GM12878 (cell line): Measurements from ENCODE around the gene RNF115. TPM values are rescaled to one million over a fixed set of nuclear protein-coding genes. Genes with fewer than 3 reads are reported as not detected.

Source experiments
- ATAC-seq: fragments of 200-7000 bp; cut with Tn5 transposase; 3 replicates; pipeline ENCODE4 v1.9.1; 2020; ENCODE audit warnings: mild to moderate bottlenecking, moderate library complexity
- BruUV-seq: library from RNA; stranded (reverse); fragments of 400-500 nt; replicated peaks from 2 replicates; lab custom pipeline; 2021; lab: Mats Ljungman, UMichigan
- CTCF ChIA-PET: fragments of 300-600 bp; sonication (Branson Sonifier 250); formaldehyde crosslinking; extraction: SDS; loops from one replicate; lab custom pipeline; 2021; ENCODE audit warnings: inconsistent platforms; lab: Yijun Ruan, JAX
- POLR2A ChIA-PET: fragments of 350-600 bp; formaldehyde crosslinking; extraction: SDS; loops from one replicate; lab custom pipeline; 2021; ENCODE audit warnings: inconsistent platforms; lab: Charles Lee
- RAD21 ChIA-PET: fragments of 300-600 bp; sonication (Branson Sonifier 250); formaldehyde crosslinking; loops from one replicate; lab custom pipeline; 2023; ENCODE audit warnings: antibody characterized with exemption; ENCODE audit not compliant: unreplicated experiment; lab: Charles Lee
- SMC1A ChIA-PET: fragments of 300-600 bp; sonication (Branson Sonifier 250); formaldehyde crosslinking; loops from one replicate; lab custom pipeline; 2023; ENCODE audit not compliant: unreplicated experiment, uncharacterized antibody; lab: Charles Lee
- DNase-seq: peaks from one replicate; pipeline ENCODE4 v3.0.0-alpha.2; 2011; ENCODE audit warnings: low read depth, low spot score
- FAIRE-seq: peaks from 3 replicates; lab custom pipeline; 2011; peaks lifted over from hg19 to GRCh38; lab: Jason Lieb, UNC
- H2AFZ ChIP-seq: 2 replicates; pipeline ENCODE4 v1.6.0; 2011; ENCODE audit warnings: low read depth, low read length, control low read depth; ENCODE audit not compliant: control insufficient read depth
- H3K27ac ChIP-seq: 2 replicates; pipeline ENCODE4 v1.5.1; 2011; ENCODE audit warnings: control low read depth; ENCODE audit not compliant: control insufficient read depth, insufficient read depth
- H3K27me3 ChIP-seq, 2 experiments: replicated peaks in 1 of 2; 2 replicates each; pipeline versions ENCODE4 v1.6.0 to v1.6.1; 2011; ENCODE audit warnings: low read length in 1 of 2; ENCODE audit not compliant: control insufficient read depth in 2 of 2, insufficient read depth in 2 of 2
- H3K36me3 ChIP-seq, 2 experiments: 2 replicates each; pipeline ENCODE4 v1.5.1; 2011; ENCODE audit warnings: low read length in 1 of 2; ENCODE audit not compliant: control insufficient read depth in 2 of 2, insufficient read depth in 2 of 2
- H3K4me1 ChIP-seq: 2 replicates; pipeline ENCODE4 v1.6.1; 2011; ENCODE audit warnings: mild to moderate bottlenecking, low read length, moderate library complexity, mixed read lengths; ENCODE audit not compliant: control insufficient read depth, insufficient read depth
- H3K4me2 ChIP-seq: 2 replicates; pipeline ENCODE4 v1.6.0; 2011; ENCODE audit warnings: control low read depth; ENCODE audit not compliant: control insufficient read depth, insufficient read depth
- H3K4me3 ChIP-seq: fragments of 200-600 bp; sonication (generic); 2 replicates; pipeline ENCODE4 v1.5.1; 2016
- H3K79me2 ChIP-seq: 2 replicates; pipeline ENCODE4 v1.6.0; 2011; ENCODE audit warnings: low read length; ENCODE audit not compliant: control insufficient read depth, insufficient read depth
- H3K9ac ChIP-seq: 2 replicates; pipeline ENCODE4 v1.8.0; 2011; ENCODE audit warnings: low read length, control low read depth, mixed read lengths; ENCODE audit not compliant: control insufficient read depth, insufficient read depth
- H3K9me3 ChIP-seq: replicated peaks from 3 replicates; pipeline ENCODE4 v1.5.1; 2011; ENCODE audit warnings: mild to moderate bottlenecking, low read length; ENCODE audit not compliant: control insufficient read depth, insufficient read depth
- H4K20me1 ChIP-seq: 2 replicates; pipeline ENCODE4 v1.6.0; 2011; ENCODE audit not compliant: control insufficient read depth, insufficient read depth
- DPF2 ChIP-seq: fragments of 450-650 bp; IDR thresholded peaks from 2 replicates; pipeline ENCODE4 v1.6.1; 2017; ENCODE audit warnings: mild to moderate bottlenecking
- IKZF2 ChIP-seq, 2 experiments: fragments of 450-650 bp; IDR thresholded peaks; 2 replicates each; pipeline ENCODE4 v1.6.1; 2017; ENCODE audit warnings: mild to moderate bottlenecking in 2 of 2, moderate library complexity in 2 of 2
- PML ChIP-seq: IDR thresholded peaks from 2 replicates; pipeline ENCODE4 v1.6.1; 2012; ENCODE audit warnings: low read length, inconsistent platforms
- POLR2A ChIP-seq: IDR thresholded peaks from 2 replicates; pipeline ENCODE4 v1.6.1; 2011; ENCODE audit warnings: low read depth, mild to moderate bottlenecking, low read length
- RAD21 ChIP-seq: IDR thresholded peaks from 2 replicates; pipeline ENCODE4 v1.6.1; 2011; ENCODE audit warnings: mild to moderate bottlenecking, low read depth, low read length, moderate library complexity; ENCODE audit not compliant: insufficient read depth
- SPI1 ChIP-seq: IDR thresholded peaks from 2 replicates; pipeline ENCODE4 v1.6.1; 2011; ENCODE audit warnings: low read depth, mild to moderate bottlenecking, low read length, moderate library complexity, borderline replicate concordance; ENCODE audit not compliant: insufficient read depth
- STAT1 ChIP-seq: fragments of 450-650 bp; conservative IDR thresholded peaks from 2 replicates; pipeline ENCODE4 v1.6.1; 2014; ENCODE audit warnings: antibody characterized with exemption, mild to moderate bottlenecking
- STAT3 ChIP-seq: IDR thresholded peaks from 2 replicates; pipeline ENCODE4 v1.6.1; 2011; ENCODE audit warnings: low read depth, low read length, improper control_type of control experiment
- WGBS: methylation state at CpG from one replicate; pipeline ENCODE4 v1.1.6; 2016; ENCODE audit warnings: low lambda C conversion rate; ENCODE audit not compliant: insufficient replicate concordance, insufficient coverage; ENCODE audit errors: missing lambda C conversion rate; 5-methylcytosine and 5-hydroxymethylcytosine counted together
- in situ Hi-C: fragments of 300-500 bp; cut with MboI; formaldehyde crosslinking; loops from 9 replicates; pipeline ENCODE4 v1.14.3; 2018; ENCODE audit warnings: mixed read lengths
- intact Hi-C: fragments of 100-400 bp; cut with micrococcal nuclease; formaldehyde crosslinking; loops from one replicate; pipeline ENCODE4 v1.14.2; 2022; ENCODE audit not compliant: unreplicated experiment
- polyA plus RNA-seq, 11 experiments: library from polyadenylated mRNA; depleted of rRNA in 4 of 11; unstranded in 6 of 11; stranded (reverse) in 5 of 11; fragments of >200 nt; fragmentation: Nextera tagmentation in 4 of 11; fragmentation: Illumina TruSeq in 1 of 11; extraction: Ambion mirVana in 4 of 11; extraction: Trizol in 1 of 11; gene quantifications; 1 replicate in 1 of 11; 2 replicates in 10 of 11; pipeline versions ENCODE4 v1.2.1 to v1.2.3, GENCODE V29; 2011 to 2016; ENCODE audit warnings: inconsistent platforms in 2 of 11, missing spikeins in 2 of 11, low read depth in 1 of 11
- total RNA-seq, 4 experiments: library from RNA; depleted of rRNA in 3 of 4; stranded (reverse); fragments of >200 nt in 3 of 4; fragmentation: Illumina TruSeq in 1 of 4; extraction: Trizol in 1 of 4; gene quantifications; 2 replicates each; pipeline versions ENCODE4 v1.2.1 to v1.2.3, GENCODE V29; 2013 to 2021
- TF ChIP-seq, protein P1 (sequence below): IDR thresholded peaks from 2 replicates; pipeline ENCODE4 v1.6.1; 2012; ENCODE audit warnings: improper control_type of control experiment, low read depth, low read length; ENCODE audit not compliant: insufficient replicate concordance
- TF ChIP-seq, protein P2 (sequence below): IDR thresholded peaks from 2 replicates; pipeline ENCODE4 v1.6.1; 2011; ENCODE audit warnings: low read depth, mild to moderate bottlenecking, low read length, moderate library complexity, borderline replicate concordance; ENCODE audit errors: extremely low read depth
- TF ChIP-seq, protein P3 (sequence below): fragments of 450-650 bp; IDR thresholded peaks from 2 replicates; pipeline ENCODE4 v1.6.1; 2018; ENCODE audit warnings: mild to moderate bottlenecking, low read depth, moderate library complexity; ENCODE audit not compliant: partially characterized antibody
- TF ChIP-seq, protein P4 (sequence below): IDR thresholded peaks from 2 replicates; pipeline ENCODE4 v1.6.1; 2011; ENCODE audit warnings: mild to moderate bottlenecking, low read depth, low read length, moderate library complexity; ENCODE audit not compliant: insufficient replicate concordance

Gene RNF115
- total and polyA plus RNA-seq, 10 of the 15 experiments (the other 5 are each of a cell fraction or from before 2014, with no cell fraction given) = 3.4 to 22.0 (median 12.9) TPM

DNA sequence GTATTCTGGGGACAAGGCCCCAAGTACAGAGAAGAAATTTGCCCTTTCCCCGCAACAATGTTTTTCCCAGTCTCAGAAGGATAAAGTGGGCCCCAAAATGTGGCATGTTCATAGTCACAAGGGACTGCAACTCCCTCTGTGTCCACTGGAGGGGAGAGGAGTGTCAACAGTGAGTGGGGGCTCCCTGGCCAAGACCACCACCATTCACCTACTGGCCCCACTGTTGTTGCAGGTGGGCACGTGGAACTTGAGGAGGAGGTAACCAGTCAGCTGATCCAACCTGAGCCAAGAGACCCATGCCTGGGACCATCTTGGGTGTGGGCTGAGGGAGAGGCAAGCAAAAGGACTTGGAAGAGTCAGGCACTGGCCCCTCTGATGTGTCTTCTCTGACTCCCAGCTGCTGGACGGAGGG lies 22.3 kb upstream of the RNF115 start:
- Histone ChIP-seq H3K36me3 (peaks cover under 1 to 15% of the 10 kb centered on the region in 2 experiments; a peak in 3 of 4 replicates), H3K4me2 (peak overlapping the region; percentile 89), H3K27me3 (no peaks in the 10 kb centered on the region), H3K9me3 (no peaks in the 10 kb centered on the region), H4K20me1 (no peaks in the 10 kb centered on the region), H3K4me3 (peak overlapping the region; percentile 89), H3K79me2 (no peaks in the 10 kb centered on the region), H3K27ac (peak overlapping the region; percentile 83), H2AFZ (peak overlapping the region; percentile 71), H3K9ac (peak overlapping the region; percentile 71), H3K4me1 (peaks cover 15% of the 10 kb centered on the region)
- FAIRE-seq (no peak), DNase-seq (no peak), ATAC-seq (peak; percentile 70)
- 26% methylated on average over 3 of the region's 3 CpGs for WGBS
- POLR2A ChIA-PET = interaction anchor here (0.8 to 3.0 kb wide), 4 partner anchors 11 to 116 kb away, joined by 3 to 24 read pairs (median 4); partner anchors contain the start of gene PIAS3
- BruUV-seq = no TSS peak
- in situ Hi-C loops (loop anchor here (5.0 kb wide), 1 partner anchor 161 kb away; no protein-coding TSS in a partner anchor), intact Hi-C loops (loop anchor here (1.0 kb wide), 1 partner anchor 167 kb away; no protein-coding TSS in a partner anchor)
- CTCF ChIA-PET = interaction anchor here (0.6 to 8.2 kb wide), 27 partner anchors 11 to 191 kb away, joined by 3 to 172 read pairs (median 5); partner anchors contain the start of genes ANKRD34A, ANKRD35, HJV and ITGA10
- SMC1A ChIA-PET = interaction anchor here (0.7 to 5.5 kb wide), 6 partner anchors 12 to 163 kb away, joined by 3 to 54 read pairs (median 6); partner anchors contain the start of gene PIAS3
- RAD21 ChIA-PET = interaction anchor here (0.9 to 4.5 kb wide), 7 partner anchors 12 to 166 kb away, joined by 3 to 69 read pairs (median 4); partner anchors contain the start of genes ANKRD34A, PIAS3, POLR3GL and RBM8A
- TF ChIP-seq STAT1 (no peak), RAD21 (peak; percentile 65), PML (no peak), DPF2 (no peak), POLR2A (peak; percentile 52; the same call in 1 of the 2 replicates), SPI1 (no peak), STAT3 (no peak), IKZF2 (IDR thresholded peaks at IDR 0.05) (no peak)
- TF ChIP-seq, protein P1, sequence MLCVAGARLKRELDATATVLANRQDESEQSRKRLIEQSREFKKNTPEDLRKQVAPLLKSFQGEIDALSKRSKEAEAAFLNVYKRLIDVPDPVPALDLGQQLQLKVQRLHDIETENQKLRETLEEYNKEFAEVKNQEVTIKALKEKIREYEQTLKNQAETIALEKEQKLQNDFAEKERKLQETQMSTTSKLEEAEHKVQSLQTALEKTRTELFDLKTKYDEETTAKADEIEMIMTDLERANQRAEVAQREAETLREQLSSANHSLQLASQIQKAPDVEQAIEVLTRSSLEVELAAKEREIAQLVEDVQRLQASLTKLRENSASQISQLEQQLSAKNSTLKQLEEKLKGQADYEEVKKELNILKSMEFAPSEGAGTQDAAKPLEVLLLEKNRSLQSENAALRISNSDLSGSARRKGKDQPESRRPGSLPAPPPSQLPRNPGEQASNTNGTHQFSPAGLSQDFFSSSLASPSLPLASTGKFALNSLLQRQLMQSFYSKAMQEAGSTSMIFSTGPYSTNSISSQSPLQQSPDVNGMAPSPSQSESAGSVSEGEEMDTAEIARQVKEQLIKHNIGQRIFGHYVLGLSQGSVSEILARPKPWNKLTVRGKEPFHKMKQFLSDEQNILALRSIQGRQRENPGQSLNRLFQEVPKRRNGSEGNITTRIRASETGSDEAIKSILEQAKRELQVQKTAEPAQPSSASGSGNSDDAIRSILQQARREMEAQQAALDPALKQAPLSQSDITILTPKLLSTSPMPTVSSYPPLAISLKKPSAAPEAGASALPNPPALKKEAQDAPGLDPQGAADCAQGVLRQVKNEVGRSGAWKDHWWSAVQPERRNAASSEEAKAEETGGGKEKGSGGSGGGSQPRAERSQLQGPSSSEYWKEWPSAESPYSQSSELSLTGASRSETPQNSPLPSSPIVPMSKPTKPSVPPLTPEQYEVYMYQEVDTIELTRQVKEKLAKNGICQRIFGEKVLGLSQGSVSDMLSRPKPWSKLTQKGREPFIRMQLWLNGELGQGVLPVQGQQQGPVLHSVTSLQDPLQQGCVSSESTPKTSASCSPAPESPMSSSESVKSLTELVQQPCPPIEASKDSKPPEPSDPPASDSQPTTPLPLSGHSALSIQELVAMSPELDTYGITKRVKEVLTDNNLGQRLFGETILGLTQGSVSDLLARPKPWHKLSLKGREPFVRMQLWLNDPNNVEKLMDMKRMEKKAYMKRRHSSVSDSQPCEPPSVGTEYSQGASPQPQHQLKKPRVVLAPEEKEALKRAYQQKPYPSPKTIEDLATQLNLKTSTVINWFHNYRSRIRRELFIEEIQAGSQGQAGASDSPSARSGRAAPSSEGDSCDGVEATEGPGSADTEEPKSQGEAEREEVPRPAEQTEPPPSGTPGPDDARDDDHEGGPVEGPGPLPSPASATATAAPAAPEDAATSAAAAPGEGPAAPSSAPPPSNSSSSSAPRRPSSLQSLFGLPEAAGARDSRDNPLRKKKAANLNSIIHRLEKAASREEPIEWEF = no peak
- TF ChIP-seq, protein P2, sequence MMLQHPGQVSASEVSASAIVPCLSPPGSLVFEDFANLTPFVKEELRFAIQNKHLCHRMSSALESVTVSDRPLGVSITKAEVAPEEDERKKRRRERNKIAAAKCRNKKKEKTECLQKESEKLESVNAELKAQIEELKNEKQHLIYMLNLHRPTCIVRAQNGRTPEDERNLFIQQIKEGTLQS = no peak
- TF ChIP-seq, protein P3, sequence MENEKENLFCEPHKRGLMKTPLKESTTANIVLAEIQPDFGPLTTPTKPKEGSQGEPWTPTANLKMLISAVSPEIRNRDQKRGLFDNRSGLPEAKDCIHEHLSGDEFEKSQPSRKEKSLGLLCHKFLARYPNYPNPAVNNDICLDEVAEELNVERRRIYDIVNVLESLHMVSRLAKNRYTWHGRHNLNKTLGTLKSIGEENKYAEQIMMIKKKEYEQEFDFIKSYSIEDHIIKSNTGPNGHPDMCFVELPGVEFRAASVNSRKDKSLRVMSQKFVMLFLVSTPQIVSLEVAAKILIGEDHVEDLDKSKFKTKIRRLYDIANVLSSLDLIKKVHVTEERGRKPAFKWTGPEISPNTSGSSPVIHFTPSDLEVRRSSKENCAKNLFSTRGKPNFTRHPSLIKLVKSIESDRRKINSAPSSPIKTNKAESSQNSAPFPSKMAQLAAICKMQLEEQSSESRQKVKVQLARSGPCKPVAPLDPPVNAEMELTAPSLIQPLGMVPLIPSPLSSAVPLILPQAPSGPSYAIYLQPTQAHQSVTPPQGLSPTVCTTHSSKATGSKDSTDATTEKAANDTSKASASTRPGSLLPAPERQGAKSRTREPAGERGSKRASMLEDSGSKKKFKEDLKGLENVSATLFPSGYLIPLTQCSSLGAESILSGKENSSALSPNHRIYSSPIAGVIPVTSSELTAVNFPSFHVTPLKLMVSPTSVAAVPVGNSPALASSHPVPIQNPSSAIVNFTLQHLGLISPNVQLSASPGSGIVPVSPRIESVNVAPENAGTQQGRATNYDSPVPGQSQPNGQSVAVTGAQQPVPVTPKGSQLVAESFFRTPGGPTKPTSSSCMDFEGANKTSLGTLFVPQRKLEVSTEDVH = no peak
- TF ChIP-seq, protein P4, sequence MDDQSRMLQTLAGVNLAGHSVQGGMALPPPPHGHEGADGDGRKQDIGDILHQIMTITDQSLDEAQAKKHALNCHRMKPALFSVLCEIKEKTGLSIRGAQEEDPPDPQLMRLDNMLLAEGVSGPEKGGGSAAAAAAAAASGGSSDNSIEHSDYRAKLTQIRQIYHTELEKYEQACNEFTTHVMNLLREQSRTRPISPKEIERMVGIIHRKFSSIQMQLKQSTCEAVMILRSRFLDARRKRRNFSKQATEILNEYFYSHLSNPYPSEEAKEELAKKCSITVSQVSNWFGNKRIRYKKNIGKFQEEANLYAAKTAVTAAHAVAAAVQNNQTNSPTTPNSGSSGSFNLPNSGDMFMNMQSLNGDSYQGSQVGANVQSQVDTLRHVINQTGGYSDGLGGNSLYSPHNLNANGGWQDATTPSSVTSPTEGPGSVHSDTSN = no peak
